ENCODE measurements around the gene NEK10.

DNA sequence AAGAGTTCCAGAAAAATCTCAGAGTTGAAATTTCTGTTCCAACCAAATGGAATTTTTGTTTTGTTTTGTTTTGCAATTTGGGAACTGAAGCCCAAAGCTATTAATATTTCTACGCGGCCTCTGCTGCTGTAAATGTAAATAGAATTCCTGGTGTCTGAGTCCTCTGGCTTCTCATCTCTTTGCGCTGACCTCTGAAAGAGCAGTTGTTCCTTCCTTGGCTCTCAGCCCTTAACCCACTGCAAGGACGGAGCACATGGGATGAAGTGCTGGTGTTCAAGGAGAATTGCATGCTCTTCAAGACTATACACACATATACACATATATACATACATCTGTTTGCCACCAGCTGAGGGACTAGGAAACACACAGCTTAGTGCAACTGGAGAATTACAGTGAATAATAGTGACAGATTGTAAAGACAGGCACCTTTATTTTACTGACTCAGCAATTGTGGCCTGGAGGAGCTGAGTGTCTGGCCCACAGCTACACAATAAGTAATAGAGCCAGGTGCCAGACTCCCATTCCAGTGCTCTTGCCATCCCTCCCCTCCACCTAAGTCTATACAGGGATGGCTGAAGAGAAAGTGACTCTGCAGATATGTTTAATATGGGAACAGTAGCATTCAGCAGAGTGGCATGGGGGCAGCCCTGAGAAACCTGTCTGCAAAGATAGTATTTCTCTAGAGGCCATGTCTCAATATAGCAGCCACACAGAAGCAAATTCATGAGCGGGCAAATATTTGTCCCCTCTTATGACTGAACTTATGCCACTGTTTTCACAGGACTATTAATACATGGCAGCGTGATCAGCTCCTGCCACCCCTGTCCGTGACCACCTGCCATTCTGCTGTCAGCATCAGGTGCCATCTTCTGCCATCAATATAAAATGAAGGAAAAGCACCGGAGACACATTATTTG, 42.3 kb downstream of the NEK10 start:
- no peak for TF ChIP-seq POLR2A (IDR thresholded peaks at IDR 0.05; ENCODE audit: low read length)
- no peak for TF ChIP-seq GATA1 (IDR thresholded peaks at IDR 0.05; ENCODE audit: low read depth, low read length)

All from erythroblast (primary cell).